HuH-7 (cell line): ENCODE data around the gene MFAP3.
"Not testable (repeated sequence)": the region's sequence is repeated elsewhere in the genome, so short reads cannot be mapped to it uniquely, and the experiment has no call there.

Experiments
- DNase-seq: peaks from one replicate; pipeline ENCODE4 v3.0.0; 2011; ENCODE audit warnings: low spot score

MFAP3 gene

GRCh38 chr5:154053468-154053867 is 14.7 kb downstream of the MFAP3 start:
- DNase-seq = no peak

DNA sequence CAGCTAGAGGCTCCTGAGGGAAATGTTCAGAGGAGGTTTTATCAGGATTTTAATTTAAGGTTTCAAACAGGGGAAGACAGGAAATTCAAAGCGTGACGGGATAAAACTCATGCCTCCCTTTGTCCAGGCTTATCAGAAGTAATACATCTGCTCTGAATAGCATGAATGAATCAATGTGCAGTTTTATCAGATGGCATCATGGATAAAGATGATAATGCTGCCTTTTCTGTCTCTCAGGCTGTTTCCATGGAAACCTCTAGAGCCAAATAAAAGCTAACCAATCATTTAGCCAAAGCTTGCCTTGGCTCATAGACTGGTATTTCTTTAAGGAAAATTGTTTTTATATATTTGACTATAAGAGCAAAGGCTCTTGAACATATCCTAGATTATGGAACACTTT is 16.4 kb downstream of the MFAP3 start:
- no peak for DNase-seq

- DNase-seq = no peak
Measured at GRCh38 chr5:154058055-154059038, 19.6 kb downstream of the MFAP3 start.

DNA sequence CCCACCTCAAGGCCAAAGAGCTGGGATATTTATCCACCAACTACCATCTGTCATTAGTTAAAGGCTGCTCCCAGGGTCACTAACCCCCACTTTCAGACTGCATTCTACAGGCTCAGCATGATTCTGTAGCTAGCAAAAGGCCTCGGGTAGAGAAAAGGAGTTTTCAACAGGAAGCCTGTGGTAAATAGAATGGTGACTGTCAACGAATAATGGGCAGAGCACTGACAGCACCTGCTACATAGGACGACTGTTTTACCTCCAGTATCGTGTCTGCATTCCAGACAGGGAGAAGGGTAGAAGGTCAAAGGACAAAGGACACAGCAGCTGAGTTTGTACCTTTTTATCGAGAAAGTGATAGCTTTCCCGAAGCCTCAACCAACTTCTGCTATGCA is 20.3 kb downstream of the MFAP3 start:
- no peak for DNase-seq

- no peak for DNase-seq
Measured at GRCh38 chr5:154059583-154059982, 20.8 kb downstream of the MFAP3 start.

GRCh38 chr5:154060606-154061005 is 21.8 kb downstream of the MFAP3 start:
- no peak for DNase-seq

- DNase-seq = no peak
Measured at GRCh38 chr5:154063372-154063771, 24.6 kb downstream of the MFAP3 start.

GRCh38 chr5:154065971-154066370 is 27.2 kb downstream of the MFAP3 start:
- no peak for DNase-seq

DNA sequence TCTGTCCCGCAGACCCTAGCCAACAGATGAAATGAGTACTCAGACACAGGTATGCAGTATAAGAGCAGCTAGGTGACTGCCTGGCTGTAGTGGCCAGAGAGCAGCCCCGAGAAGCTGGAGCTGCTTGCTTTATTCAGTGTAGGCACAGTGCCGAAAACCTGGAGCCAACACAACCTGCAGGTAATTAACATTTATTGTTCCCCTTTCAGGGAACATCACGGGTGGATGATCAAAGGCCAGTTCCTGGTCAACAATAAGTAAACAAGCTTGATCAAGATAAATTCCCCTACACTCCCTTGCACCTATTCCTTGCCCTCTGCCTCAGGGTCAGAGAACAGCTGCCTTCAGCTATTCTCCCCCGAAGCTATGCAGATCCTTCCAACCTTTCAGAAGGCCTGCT is 31.1 kb downstream of the MFAP3 start:
- not testable (repeated sequence) for DNase-seq

GRCh38 chr5:154071799-154072413 is 33.1 kb downstream of the MFAP3 start:
- DNase-seq = no peak

GRCh38 chr5:154072414-154073171 is 33.8 kb downstream of the MFAP3 start:
- DNase-seq = peak; percentile 79

- no peak for DNase-seq
Measured at GRCh38 chr5:154076240-154076922, 37.6 kb downstream of the MFAP3 start.

DNA sequence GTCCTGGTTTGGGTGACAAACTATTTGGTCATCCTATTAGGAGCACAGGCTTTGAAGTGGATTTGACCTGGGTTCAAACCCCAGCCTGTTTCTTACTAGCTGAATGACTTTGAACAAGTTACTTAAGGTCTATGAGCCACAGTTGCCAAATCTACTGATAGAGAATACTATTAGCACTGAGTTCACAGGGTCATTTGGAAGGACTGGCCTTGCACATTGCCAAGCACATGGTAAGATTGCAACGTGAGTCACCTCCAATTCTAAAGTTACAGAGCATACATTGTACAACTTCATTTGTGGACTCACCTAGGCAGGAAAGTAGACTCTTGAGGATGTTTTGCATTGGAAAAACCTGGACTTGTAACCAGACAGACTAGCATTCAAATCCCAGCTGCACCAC is 38.9 kb downstream of the MFAP3 start:
- DNase-seq = no peak

- DNase-seq = no peak
Measured at GRCh38 chr5:154078272-154078671, 39.5 kb downstream of the MFAP3 start.

DNA sequence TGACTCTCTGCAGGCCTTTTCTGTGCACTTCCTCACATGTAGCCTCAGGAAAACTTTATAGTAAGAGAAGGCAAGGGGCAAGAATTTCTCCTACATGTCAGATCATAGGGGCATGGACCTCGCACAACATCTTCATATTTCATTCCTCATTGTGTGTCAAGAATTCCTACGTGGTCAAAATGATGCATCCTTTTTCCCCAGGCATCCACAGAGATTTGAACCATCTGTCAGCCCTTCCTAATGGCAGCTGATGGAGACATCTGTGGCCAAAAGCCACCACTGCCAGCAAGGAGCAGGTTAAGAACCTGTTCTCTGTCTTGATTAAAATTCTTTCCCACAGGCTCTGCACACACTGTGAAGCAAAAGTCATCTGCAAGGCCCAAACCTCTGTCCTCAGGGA is 42.5 kb downstream of the MFAP3 start:
- no peak for DNase-seq

- no peak for DNase-seq
Measured at GRCh38 chr5:154084062-154084639, 45.4 kb downstream of the MFAP3 start.

GRCh38 chr5:154086146-154086545 is 47.4 kb downstream of the MFAP3 start:
- DNase-seq = no peak

- DNase-seq = no peak
Measured at GRCh38 chr5:154086641-154087040, 47.9 kb downstream of the MFAP3 start.

DNA sequence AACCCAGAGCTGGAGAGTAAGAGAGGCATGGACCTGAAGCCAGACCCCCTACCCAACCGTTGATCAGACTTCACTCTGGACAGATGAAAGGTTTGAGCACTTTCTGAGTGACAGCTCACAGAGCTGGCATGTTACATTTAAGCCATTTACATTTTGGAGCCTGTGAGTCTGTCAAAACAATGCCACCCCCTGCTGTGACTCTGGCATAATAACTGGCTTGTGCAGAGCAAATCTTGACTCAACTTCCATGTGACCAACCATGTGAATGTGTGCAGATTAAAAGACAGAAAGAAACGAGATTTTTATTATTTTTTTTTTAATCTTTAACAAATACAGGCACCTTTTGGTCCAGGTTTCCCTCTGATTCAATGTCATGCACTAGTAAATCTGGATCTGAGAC is 48.5 kb downstream of the MFAP3 start:
- no peak for DNase-seq

DNA sequence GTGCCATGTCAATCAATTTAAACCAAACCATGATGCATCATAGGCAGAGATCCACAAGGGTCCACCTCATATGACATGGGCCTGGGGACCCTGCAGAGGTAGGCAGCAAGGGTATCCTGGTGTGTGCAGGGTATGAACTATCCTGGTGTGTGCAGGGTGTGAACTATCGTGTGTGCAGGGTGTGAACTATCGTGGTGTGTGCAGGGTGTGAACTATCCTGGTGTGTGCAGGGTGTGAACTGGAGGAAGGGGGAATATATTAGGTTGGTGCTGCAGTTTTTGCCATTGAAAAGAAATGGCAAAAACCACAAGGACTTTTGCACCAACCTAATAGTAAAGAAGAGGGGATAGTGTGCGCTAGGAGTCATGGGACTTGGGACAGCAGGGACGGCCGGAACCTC is 50.0 kb downstream of the MFAP3 start:
- DNase-seq = no peak

DNA sequence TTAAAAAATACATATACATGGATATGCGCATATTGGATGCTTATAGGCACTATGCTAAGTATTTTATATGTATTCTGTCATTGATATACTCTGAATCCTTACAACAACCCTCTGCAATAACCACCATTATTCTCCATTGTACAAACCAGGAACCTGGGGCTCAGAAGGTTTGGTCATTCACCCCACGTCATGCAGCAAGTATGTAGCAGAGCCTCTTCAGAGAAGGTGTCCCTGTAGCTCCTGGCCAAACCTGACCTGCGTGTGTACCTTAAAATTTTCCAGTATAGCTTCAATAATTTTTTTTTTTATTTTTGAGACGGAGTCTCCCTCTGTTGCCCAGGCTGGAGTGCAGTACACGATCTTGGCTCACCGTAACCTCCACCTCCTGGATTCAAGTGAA is 51.9 kb downstream of the MFAP3 start:
- no peak for DNase-seq
